C4-2B (cell line): ENCODE data around the gene PACRG.

Source experiments
- H3K27ac ChIP-seq: fragments of 450-650 bp; 2 replicates; pipeline ENCODE4 v1.5.1; 2017
- CTCF ChIP-seq: fragments of 450-650 bp; conservative IDR thresholded peaks from 2 replicates; pipeline ENCODE4 v1.5.1; 2017; ENCODE audit warnings: mild to moderate bottlenecking
- ZFX ChIP-seq: fragments of 450-650 bp; IDR thresholded peaks from 2 replicates; pipeline ENCODE4 v1.6.1; 2017

Gene PACRG

GRCh38 chr6:162772466-162772865, 44.7 kb downstream of the PACRG start:
- H3K27ac ChIP-seq: no peak overlapping the region
- TF ChIP-seq CTCF: no peak
- TF ChIP-seq ZFX: no peak

- H3K27ac ChIP-seq: no peak overlapping the region
- TF ChIP-seq CTCF (no peak), ZFX (no peak)
Observed at GRCh38 chr6:162773996-162774395, 46.2 kb downstream of the PACRG start.

- H3K27ac ChIP-seq: no peak overlapping the region
- TF ChIP-seq CTCF (no peak), ZFX (no peak)
Observed at GRCh38 chr6:162777091-162777490, 49.3 kb downstream of the PACRG start.

GRCh38 chr6:162778603-162779002, 50.8 kb downstream of the PACRG start:
- no peak; the same call in 1 of the 2 replicates for TF ChIP-seq CTCF
- no peak for TF ChIP-seq ZFX
- H3K27ac ChIP-seq: no peak overlapping the region

GRCh38 chr6:162785632-162786242, 58.0 kb downstream of the PACRG start:
- TF ChIP-seq CTCF: no peak
- no peak for TF ChIP-seq ZFX
- no peak overlapping the region for H3K27ac ChIP-seq

GRCh38 chr6:162798546-162799266, 70.9 kb downstream of the PACRG start:
- TF ChIP-seq ZFX: no peak
- TF ChIP-seq CTCF: no peak
- no peak overlapping the region for H3K27ac ChIP-seq

GRCh38 chr6:162814426-162814973, 86.7 kb downstream of the PACRG start:
- no peak overlapping the region for H3K27ac ChIP-seq
- no peak for TF ChIP-seq CTCF
- TF ChIP-seq ZFX: no peak
